ENCODE data around the gene OSBPL3. TPM values are rescaled to one million over a fixed set of nuclear protein-coding genes. Genes with fewer than 3 reads are reported as not detected.

Gene OSBPL3
- total RNA-seq, 1 donor from 2014 or later: 9.8 TPM

DNA sequence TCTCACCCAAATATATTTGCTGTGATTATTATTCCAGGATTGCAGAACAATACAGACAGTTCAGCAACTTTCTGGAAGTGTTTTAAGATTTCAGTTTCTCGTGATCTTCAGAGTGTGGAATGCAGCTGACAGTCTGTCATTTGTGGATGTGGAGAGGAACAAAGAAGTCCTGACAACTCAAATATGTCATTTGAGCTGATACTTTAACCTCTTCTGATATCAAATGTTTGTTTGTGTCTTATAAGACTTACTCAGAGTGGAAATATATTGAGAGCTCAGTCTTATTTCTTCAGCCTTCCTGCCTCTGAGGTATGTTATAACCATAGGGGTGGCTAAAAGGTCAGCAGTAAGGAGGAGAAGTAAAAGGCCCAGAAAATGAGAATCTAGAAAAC, 96.4 kb downstream of the OSBPL3 start:
- no peak for DNase-seq (ENCODE audit: low spot score in 2 of 2, unreplicated experiment in 2 of 2)
- Mint-ChIP-seq H3K4me3 (no peak overlapping the region), H3K27me3 (ENCODE audit: low read depth) (no peaks in the 10 kb centered on the region), H3K27ac (no peak overlapping the region), H3K4me1 (peaks cover 8% of the 10 kb centered on the region), H3K36me3 (no peaks in the 10 kb centered on the region), H3K9me3 (no peaks in the 10 kb centered on the region)
- TF ChIP-seq CTCF (IDR thresholded peaks at IDR 0.05; ENCODE audit: unreplicated experiment): no peak

GRCh38 chr7:24882989-24883621, 96.9 kb downstream of the OSBPL3 start:
- Mint-ChIP-seq H3K4me3 (no peak overlapping the region), H3K27ac (no peak overlapping the region), H3K4me1 (peaks cover 8% of the 10 kb centered on the region), H3K27me3 (ENCODE audit: low read depth) (no peaks in the 10 kb centered on the region), H3K36me3 (no peaks in the 10 kb centered on the region), H3K9me3 (no peaks in the 10 kb centered on the region)
- no peak for TF ChIP-seq CTCF (IDR thresholded peaks at IDR 0.05; ENCODE audit: unreplicated experiment)
- DNase-seq (ENCODE audit: low spot score in 2 of 2, unreplicated experiment in 2 of 2): no peak

DNA sequence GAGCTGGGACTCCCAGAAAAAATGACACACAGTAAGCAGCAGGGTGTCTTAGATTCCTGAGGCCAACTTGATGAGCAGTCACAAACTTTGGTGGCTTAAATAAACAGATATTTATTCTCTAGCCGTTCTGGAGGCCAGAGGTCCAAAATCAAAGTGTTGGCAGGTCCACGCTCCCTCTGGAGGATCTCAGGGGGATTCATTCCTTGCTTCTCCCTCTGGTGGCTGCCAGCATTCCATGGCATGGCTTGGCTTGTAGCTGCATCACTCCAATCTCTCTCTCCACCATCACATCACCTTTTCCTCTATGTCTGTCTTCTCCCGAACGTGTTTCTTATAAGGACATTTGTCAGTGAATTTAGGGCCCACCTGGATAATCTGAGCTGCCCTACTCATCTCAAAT, 98.4 kb downstream of the OSBPL3 start:
- H3K27ac Mint-ChIP-seq: no peak overlapping the region

DNA sequence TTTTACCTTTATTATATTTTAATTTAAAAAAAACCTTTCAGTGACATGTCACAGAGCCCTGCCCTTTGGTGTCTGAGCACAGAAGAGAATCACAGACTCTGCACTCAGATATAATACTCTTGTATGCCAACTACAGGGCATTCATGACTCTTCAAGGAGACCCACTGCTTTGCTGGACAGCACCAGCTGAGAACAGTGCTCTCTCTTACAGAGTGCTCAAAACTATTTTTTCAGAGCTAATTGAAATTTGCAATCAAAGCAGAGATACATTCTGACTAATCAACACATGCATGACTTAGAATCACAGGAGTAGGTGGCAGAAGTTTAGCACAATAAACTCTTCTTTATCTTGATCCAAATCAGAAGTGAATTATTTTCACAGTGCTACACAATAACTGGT, 99.1 kb downstream of the OSBPL3 start:
- DNase-seq (ENCODE audit: low spot score in 2 of 2, unreplicated experiment in 2 of 2): no peak
- Mint-ChIP-seq H3K4me3 (no peak overlapping the region), H3K27me3 (ENCODE audit: low read depth) (no peaks in the 10 kb centered on the region), H3K9me3 (peaks cover 5% of the 10 kb centered on the region), H3K4me1 (peaks cover 14% of the 10 kb centered on the region), H3K36me3 (no peaks in the 10 kb centered on the region), H3K27ac (no peak overlapping the region)
- TF ChIP-seq CTCF (IDR thresholded peaks at IDR 0.05; ENCODE audit: unreplicated experiment): no peak

More for the DNA sequence above, 98.4 kb downstream of the OSBPL3 start:
- Mint-ChIP-seq H3K4me3 (no peak overlapping the region), H3K36me3 (no peaks in the 10 kb centered on the region), H3K4me1 (peaks cover 10% of the 10 kb centered on the region), H3K27me3 (ENCODE audit: low read depth) (no peaks in the 10 kb centered on the region), H3K9me3 (no peaks in the 10 kb centered on the region)
- no peak for DNase-seq (ENCODE audit: low spot score in 2 of 2, unreplicated experiment in 2 of 2)
- no peak for TF ChIP-seq CTCF (IDR thresholded peaks at IDR 0.05; ENCODE audit: unreplicated experiment)

DNA sequence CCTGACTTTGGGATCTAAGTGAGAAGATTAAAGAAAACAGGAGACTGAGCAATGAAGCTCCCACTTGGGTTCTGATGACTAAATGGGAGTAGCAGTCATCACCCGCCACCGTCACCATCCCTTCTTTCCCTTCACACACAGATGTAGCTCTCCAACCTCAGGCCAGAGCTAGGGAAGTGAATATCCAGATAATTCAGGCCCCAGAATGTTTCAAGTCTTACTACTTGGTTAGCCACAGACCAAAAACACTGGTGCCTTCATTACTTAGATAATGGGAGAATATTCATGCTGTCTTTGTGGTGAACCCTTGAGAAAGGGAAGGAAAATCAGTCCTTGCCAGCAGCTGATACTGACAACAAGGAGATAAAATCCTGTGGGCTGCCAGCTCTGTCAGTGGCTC, 100.7 kb downstream of the OSBPL3 start:
- Mint-ChIP-seq H3K4me3 (no peak overlapping the region), H3K9me3 (peaks cover 5% of the 10 kb centered on the region), H3K4me1 (peaks cover 14% of the 10 kb centered on the region), H3K27ac (no peak overlapping the region), H3K36me3 (no peaks in the 10 kb centered on the region), H3K27me3 (ENCODE audit: low read depth) (no peaks in the 10 kb centered on the region)
- no peak for TF ChIP-seq CTCF (IDR thresholded peaks at IDR 0.05; ENCODE audit: unreplicated experiment)
- no peak for DNase-seq (ENCODE audit: low spot score in 2 of 2, unreplicated experiment in 2 of 2)
